Prostate gland (tissue), 2 donors: Measurements from ENCODE around the gene ARMS2. TPM values are rescaled to one million over a fixed set of nuclear protein-coding genes. Genes with fewer than 3 reads are reported as not detected.

Experiments
- DNase-seq: peaks from one replicate; pipeline ENCODE4 v3.0.0-alpha.2; 2019; ENCODE audit warnings: low spot score
- H3K27ac ChIP-seq, 2 donors: fragments of 200-600 bp; sonication (generic); 2 replicates each; pipeline ENCODE4 v1.5.1; 2017 to 2019
- H3K27me3 ChIP-seq: fragments of 200-600 bp; sonication (generic); replicated peaks from 2 replicates; pipeline ENCODE4 v1.5.1; 2019; ENCODE audit not compliant: insufficient read depth
- H3K36me3 ChIP-seq, 2 donors: fragments of 200-600 bp; sonication (generic); 1 replicate in 1 of 2; 2 replicates in 1 of 2; pipeline versions ENCODE4 v1.5.1 to v1.8.1; 2017 to 2019
- H3K4me1 ChIP-seq: fragments of 200-600 bp; sonication (generic); replicated peaks from 2 replicates; pipeline ENCODE4 v1.5.1; 2019
- H3K4me3 ChIP-seq, 2 donors: fragments of 200-600 bp; sonication (generic); 2 replicates each; pipeline ENCODE4 v1.5.1; 2017 to 2019
- H3K9me3 ChIP-seq: fragments of 200-600 bp; sonication (generic); 2 replicates; pipeline ENCODE4 v1.5.1; 2017
- CTCF ChIP-seq, 4 experiments: fragments of 200-600 bp in 2 of 4; fragments of 450-650 bp in 2 of 4; sonication (generic) in 2 of 4; IDR thresholded peaks; 1 replicate in 3 of 4; 2 replicates in 1 of 4; pipeline ENCODE4 v1.5.1; 2016 to 2019; ENCODE audit warnings: antibody characterized with exemption in 4 of 4, mild to moderate bottlenecking in 2 of 4, moderate library complexity in 2 of 4
- POLR2A ChIP-seq: fragments of 450-650 bp; IDR thresholded peaks from one replicate; pipeline ENCODE4 v1.6.1; 2016; ENCODE audit warnings: antibody characterized with exemption, mild to moderate bottlenecking
- POLR2AphosphoS5 ChIP-seq: sonication (generic); formaldehyde crosslinking; IDR thresholded peaks from one replicate; pipeline ENCODE4 v1.6.1; 2017; ENCODE audit warnings: antibody characterized with exemption
- WGBS: methylation state at CpG from one replicate; pipeline ENCODE4 v1.1.5; 2018; 5-methylcytosine and 5-hydroxymethylcytosine counted together
- intact Hi-C: fragments of 100-400 bp; cut with DNase I; formaldehyde crosslinking; loops from one replicate; pipeline ENCODE4 v1.14.2; 2022
- total RNA-seq, 2 donors: library from RNA; depleted of rRNA; stranded (reverse); fragments of >200 nt; gene quantifications; one replicate each; pipeline ENCODE4 v1.1.0, GENCODE V29; 2016

The ARMS2 gene
- 1 to 10 TPM in 1 of 2 donors, not detected in 1; 1.1 TPM for total RNA-seq

DNA sequence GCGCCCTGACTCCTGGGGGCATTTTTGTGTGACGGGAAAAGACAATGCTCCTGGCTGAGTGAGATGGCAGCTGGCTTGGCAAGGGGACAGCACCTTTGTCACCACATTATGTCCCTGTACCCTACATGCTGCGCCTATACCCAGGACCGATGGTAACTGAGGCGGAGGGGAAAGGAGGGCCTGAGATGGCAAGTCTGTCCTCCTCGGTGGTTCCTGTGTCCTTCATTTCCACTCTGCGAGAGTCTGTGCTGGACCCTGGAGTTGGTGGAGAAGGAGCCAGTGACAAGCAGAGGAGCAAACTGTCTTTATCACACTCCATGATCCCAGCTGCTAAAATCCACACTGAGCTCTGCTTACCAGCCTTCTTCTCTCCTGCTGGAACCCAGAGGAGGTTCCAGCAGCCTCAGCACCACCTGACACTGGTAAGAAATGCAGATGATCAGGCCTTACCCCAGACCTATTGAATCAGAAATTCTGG is at the start of gene ARMS2:
ARMS2 (plus strand) TSS at position 51 of the 478 bp plus-strand sequence; CDS start at position 126, 75 bp downstream.
- H3K4me1 ChIP-seq = no peaks in the 10 kb centered on the region
- H3K9me3 ChIP-seq = no peaks in the 10 kb centered on the region
- no peaks in the 10 kb centered on the region for H3K36me3 ChIP-seq
- no peaks in the 10 kb centered on the region for H3K27me3 ChIP-seq
- H3K27ac ChIP-seq = no peak within 1 kb of the TSS
- intact Hi-C loops = no loop called here
- H3K4me3 ChIP-seq = no peak within 1 kb of the TSS
- no peak for DNase-seq
- 90% methylated on average over 7 of the region's 7 CpGs for WGBS
- TF ChIP-seq POLR2AphosphoS5 (no peak), CTCF (IDR thresholded peaks at IDR 0.05) (no peak), POLR2A (no peak)

DNA sequence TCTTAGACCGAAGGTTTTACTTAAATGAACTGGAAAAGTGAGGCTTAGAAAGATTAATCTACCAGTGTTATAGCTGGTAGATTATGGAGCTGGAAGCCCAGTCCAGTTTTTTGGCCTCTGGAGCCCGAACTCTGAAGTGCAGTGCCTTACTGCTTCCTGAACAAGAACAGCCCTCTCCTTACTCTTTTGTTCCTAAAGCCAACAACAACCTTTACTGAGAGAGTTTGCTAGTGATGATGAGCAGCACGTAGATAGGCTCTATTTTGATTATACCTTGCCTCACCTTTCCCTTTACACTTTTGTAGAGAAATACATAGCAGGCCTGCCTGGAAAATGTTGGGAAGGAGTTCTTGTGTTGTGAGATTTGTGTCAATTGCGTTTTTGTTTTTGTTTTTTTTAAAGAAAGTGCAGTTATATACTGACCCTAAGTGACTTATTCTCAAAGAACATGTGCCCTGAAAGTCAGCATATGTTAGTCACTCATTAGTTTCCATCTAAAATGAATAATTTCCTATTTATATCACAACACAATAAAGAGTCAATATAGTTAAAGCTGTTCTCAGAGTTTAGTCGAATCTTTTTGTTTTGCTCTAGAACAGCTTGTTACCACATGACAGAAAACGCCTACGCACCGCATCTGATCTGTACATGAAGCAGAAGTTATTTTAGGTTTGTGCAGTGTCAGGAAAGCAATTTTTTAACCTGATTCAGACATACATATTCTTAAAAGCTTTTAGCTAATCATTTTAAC is 46.9 kb upstream of the ARMS2 start:
- no peaks in the 10 kb centered on the region for H3K4me1 ChIP-seq
- intact Hi-C loops = no loop called here
- H3K4me3 ChIP-seq = no peak overlapping the region
- no peak for DNase-seq
- H3K27me3 ChIP-seq = no peaks in the 10 kb centered on the region
- H3K36me3 ChIP-seq = no peaks in the 10 kb centered on the region
- WGBS = 61% methylated on average over 8 of the region's 8 CpGs
- no peak for TF ChIP-seq CTCF (IDR thresholded peaks at IDR 0.05)
- no peak for TF ChIP-seq POLR2A
- TF ChIP-seq POLR2AphosphoS5 = no peak
- no peak overlapping the region for H3K27ac ChIP-seq
- no peaks in the 10 kb centered on the region for H3K9me3 ChIP-seq

- Histone ChIP-seq H3K27me3 (no peaks in the 10 kb centered on the region), H3K9me3 (no peaks in the 10 kb centered on the region), H3K36me3 (no peaks in the 10 kb centered on the region), H3K27ac (no peak overlapping the region), H3K4me1 (no peaks in the 10 kb centered on the region), H3K4me3 (no peak overlapping the region)
- intact Hi-C loops = no loop called here
- TF ChIP-seq POLR2A (no peak), POLR2AphosphoS5 (no peak), CTCF (IDR thresholded peaks at IDR 0.05) (no peak)
- DNase-seq = no peak
Measured at GRCh38 chr10:122413327-122413726, 41.1 kb upstream of the ARMS2 start.

DNA sequence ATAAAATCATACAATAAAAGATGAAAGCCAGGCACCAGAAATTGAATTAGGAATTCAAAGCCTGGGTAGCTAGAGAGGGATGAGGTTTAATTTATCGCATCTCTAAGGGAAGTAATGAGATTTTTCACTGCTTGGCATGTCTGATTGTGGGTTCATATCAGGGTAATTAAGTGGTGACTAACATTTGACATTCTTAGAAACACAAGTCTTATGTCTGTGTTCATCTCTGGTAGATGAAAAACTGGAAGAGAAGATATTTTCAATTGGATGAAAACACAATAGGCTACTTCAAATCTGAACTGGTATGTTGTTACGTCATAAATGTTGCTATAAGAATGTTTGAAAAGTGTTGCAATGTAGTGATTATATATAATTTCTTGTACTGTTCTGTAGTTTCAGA is 36.8 kb upstream of the ARMS2 start:
- no peak overlapping the region for H3K27ac ChIP-seq
- intact Hi-C loops = no loop called here

More for the DNA sequence above, 36.8 kb upstream of the ARMS2 start:
- TF ChIP-seq POLR2AphosphoS5 (no peak), POLR2A (no peak), CTCF (IDR thresholded peaks at IDR 0.05) (no peak)
- DNase-seq = no peak
- Histone ChIP-seq H3K4me3 (no peak overlapping the region), H3K4me1 (no peaks in the 10 kb centered on the region), H3K27me3 (no peaks in the 10 kb centered on the region), H3K9me3 (no peaks in the 10 kb centered on the region), H3K36me3 (peaks cover 0 to 4% of the 10 kb centered on the region in 2 donors)
- WGBS = 94% methylated on average over 2 of the region's 2 CpGs
